HK-2 (cell line): ENCODE data around the gene HDAC9.
A peak's percentile ranks its signal among the peaks of the same experiment; 100 is the strongest.
"Not testable (repeated sequence)": the region's sequence is repeated elsewhere in the genome, so short reads cannot be mapped to it uniquely, and the experiment has no call there.

Experiments
- DNase-seq: peaks from one replicate; pipeline ENCODE4 v3.0.0-alpha.2; 2018; ENCODE audit not compliant: unreplicated experiment

HDAC9 gene

GRCh38 chr7:19023477-19023876 lies 527.9 kb downstream of the HDAC9 start:
- DNase-seq = no peak

- DNase-seq = no peak
These were observed 528.7 kb downstream of the HDAC9 start for GRCh38 chr7:19024261-19024660.

GRCh38 chr7:19026888-19027287 lies 531.3 kb downstream of the HDAC9 start:
- DNase-seq = no peak

- no peak for DNase-seq
These were observed 534.7 kb downstream of the HDAC9 start for GRCh38 chr7:19030281-19030680.

GRCh38 chr7:19032942-19033341 lies 537.4 kb downstream of the HDAC9 start:
- not testable (repeated sequence) for DNase-seq

GRCh38 chr7:19051767-19052375 lies 556.3 kb downstream of the HDAC9 start:
- peak; percentile 28 for DNase-seq
